Upper lobe of right lung (tissue), 1 donor: ENCODE data around the gene LPCAT2. TPM values are rescaled to one million over a fixed set of nuclear protein-coding genes. Genes with fewer than 3 reads are reported as not detected.

Experiments used
- ATAC-seq: fragments of 200-7000 bp; cut with Tn5 transposase; one replicate; pipeline ENCODE4 v1.9.1; 2020; ENCODE audit warnings: mild to moderate bottlenecking, moderate library complexity
- DNase-seq: peaks from one replicate; pipeline ENCODE4 v3.0.0-alpha.2; 2020
- H3K27ac ChIP-seq: fragments of 200-600 bp; one replicate; pipeline ENCODE4 v1.8.0; 2022
- H3K27me3 ChIP-seq: fragments of 200-600 bp; one replicate; pipeline ENCODE4 v1.8.0; 2022; ENCODE audit warnings: mild to moderate bottlenecking
- H3K36me3 ChIP-seq: fragments of 200-600 bp; one replicate; pipeline ENCODE4 v1.8.0; 2022
- H3K4me1 ChIP-seq: fragments of 200-600 bp; one replicate; pipeline ENCODE4 v1.8.0; 2022
- H3K4me3 ChIP-seq: fragments of 200-600 bp; one replicate; pipeline ENCODE4 v1.8.0; 2022; ENCODE audit warnings: mild to moderate bottlenecking
- H3K9me3 ChIP-seq: fragments of 200-600 bp; one replicate; pipeline ENCODE4 v1.8.0; 2022
- intact Hi-C: fragments of 100-400 bp; cut with DNase I; formaldehyde crosslinking; loops from one replicate; pipeline ENCODE4 v1.11.0; 2022
- total RNA-seq: library from RNA; stranded (reverse); fragmentation: NEBNext Ultra II Directional; extraction: Animal tissue kit (Norgen Biotek cat#: 25700); gene quantifications from one replicate; pipeline ENCODE4 v1.2.1, GENCODE V29; 2021
- TF ChIP-seq, protein P1 (sequence below): fragments of 200-600 bp; IDR thresholded peaks from one replicate; pipeline ENCODE4 v1.8.0; 2022; ENCODE audit warnings: antibody characterized with exemption
- donor health status: DM: no; HTN: yes; CAD: no; lungs with severe emphysema.

LPCAT2 gene
- total RNA-seq, 1 donor from 2014 or later: 32.8 TPM

DNA sequence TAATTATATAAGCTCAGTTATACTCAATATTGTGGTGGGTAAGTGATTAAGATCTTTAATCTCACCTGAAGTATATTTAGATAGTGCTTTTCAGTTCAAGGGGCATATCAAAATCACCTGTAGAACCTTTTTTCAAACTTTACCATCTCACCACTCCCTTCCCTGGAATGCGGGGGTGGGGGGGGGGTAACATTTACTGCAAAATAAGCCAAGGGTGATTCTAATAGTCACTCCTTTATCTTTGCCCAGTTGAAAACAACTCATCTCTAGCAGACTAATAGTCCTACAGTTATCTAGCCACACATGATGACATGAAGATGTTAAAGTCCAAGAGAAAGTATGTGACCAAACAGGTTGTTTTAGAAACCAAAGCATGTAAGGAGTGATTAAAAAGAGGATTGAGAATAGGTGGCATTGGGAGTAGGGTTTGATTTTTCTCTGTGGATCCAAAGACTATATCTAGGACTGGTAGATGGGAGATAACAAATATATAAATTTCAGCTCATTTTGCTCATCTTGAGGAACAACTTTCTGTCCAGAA, 21.5 kb downstream of the LPCAT2 start:
- no peak for ATAC-seq

DNA sequence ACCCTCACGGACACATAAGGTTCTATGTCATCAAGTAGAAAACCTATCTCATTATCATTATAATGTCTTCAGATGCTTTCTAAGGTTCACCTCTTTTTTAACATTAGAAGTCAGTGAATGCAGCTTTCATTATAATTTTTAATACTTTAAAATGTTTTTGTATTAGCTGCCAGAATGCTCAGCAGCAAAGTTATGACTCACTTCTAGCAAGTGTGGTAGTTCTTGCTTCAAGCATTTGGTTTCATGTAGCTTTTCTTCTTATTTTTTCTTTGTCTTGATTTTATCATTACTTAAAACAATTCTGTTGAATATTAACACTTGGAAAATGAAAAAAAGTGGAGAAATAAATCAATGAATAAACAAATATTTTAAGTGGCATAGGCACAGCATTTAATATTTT, 23.4 kb downstream of the LPCAT2 start:
- intact Hi-C loops: no loop called here
- DNase-seq: no peak
- TF ChIP-seq, protein P1, sequence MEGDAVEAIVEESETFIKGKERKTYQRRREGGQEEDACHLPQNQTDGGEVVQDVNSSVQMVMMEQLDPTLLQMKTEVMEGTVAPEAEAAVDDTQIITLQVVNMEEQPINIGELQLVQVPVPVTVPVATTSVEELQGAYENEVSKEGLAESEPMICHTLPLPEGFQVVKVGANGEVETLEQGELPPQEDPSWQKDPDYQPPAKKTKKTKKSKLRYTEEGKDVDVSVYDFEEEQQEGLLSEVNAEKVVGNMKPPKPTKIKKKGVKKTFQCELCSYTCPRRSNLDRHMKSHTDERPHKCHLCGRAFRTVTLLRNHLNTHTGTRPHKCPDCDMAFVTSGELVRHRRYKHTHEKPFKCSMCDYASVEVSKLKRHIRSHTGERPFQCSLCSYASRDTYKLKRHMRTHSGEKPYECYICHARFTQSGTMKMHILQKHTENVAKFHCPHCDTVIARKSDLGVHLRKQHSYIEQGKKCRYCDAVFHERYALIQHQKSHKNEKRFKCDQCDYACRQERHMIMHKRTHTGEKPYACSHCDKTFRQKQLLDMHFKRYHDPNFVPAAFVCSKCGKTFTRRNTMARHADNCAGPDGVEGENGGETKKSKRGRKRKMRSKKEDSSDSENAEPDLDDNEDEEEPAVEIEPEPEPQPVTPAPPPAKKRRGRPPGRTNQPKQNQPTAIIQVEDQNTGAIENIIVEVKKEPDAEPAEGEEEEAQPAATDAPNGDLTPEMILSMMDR: no peak

More for the DNA sequence above, 21.5 kb downstream of the LPCAT2 start:
- Histone ChIP-seq H3K4me3 (no peak overlapping the region), H3K36me3 (no peaks in the 10 kb centered on the region), H3K27ac (no peak overlapping the region), H3K4me1 (no peaks in the 10 kb centered on the region), H3K27me3 (no peaks in the 10 kb centered on the region), H3K9me3 (no peaks in the 10 kb centered on the region)
- TF ChIP-seq, protein P1: no peak
- DNase-seq: no peak
- intact Hi-C loops: no loop called here

DNA sequence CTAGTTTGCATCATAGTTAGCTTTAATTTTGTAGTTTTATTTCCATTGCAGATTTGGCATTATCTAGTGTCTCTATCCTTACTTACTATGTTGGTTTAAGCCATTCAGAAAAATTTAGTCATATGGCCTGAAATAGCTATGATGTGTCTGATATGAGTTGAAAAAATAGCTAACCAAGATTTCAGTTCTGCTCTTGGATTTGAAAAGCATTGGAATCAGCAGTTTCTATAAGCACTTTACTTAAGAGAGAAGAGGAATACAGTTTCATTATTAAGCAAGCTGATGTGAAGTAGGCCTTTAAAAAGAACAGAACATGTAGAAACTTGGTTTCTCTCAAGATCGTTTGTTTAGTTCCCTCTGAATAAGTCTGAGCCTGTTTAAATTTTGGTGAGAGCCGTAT, 25.9 kb downstream of the LPCAT2 start:
- Histone ChIP-seq H3K27me3 (no peaks in the 10 kb centered on the region), H3K36me3 (no peaks in the 10 kb centered on the region), H3K27ac (no peak overlapping the region), H3K9me3 (no peaks in the 10 kb centered on the region), H3K4me3 (no peak overlapping the region), H3K4me1 (no peaks in the 10 kb centered on the region)
- DNase-seq (no peak), ATAC-seq (peak; percentile 63)
- TF ChIP-seq, protein P1: no peak
- intact Hi-C loops: no loop called here

More for the DNA sequence above, 23.4 kb downstream of the LPCAT2 start:
- no peaks in the 10 kb centered on the region for H3K27me3 ChIP-seq
- no peak overlapping the region for H3K27ac ChIP-seq
- no peak for ATAC-seq
- no peaks in the 10 kb centered on the region for H3K36me3 ChIP-seq
- no peak overlapping the region for H3K4me3 ChIP-seq
- no peaks in the 10 kb centered on the region for H3K4me1 ChIP-seq
- H3K9me3 ChIP-seq: no peaks in the 10 kb centered on the region

DNA sequence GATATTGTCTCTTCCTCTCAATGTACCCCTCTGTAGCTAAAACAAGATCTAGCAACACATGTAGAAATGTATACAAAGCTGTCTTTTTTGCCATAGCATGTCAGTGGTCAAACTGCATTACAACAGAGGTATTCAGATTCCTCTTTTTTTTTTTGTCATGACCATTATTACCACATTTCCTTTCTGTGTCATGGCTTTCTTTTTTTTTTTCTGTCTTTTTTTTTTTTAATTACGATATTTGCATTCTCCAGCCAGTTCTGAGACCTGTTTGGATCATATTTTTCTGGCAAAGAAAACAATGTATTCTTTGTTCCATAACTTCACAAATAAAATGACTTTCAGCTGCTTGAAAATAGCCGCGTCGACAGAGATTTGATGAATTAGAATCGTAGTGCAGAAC, 30.2 kb downstream of the LPCAT2 start:
- ATAC-seq: no peak
- intact Hi-C loops: no loop called here
- Histone ChIP-seq H3K36me3 (no peaks in the 10 kb centered on the region), H3K27ac (no peak overlapping the region), H3K4me1 (no peaks in the 10 kb centered on the region), H3K9me3 (no peaks in the 10 kb centered on the region), H3K27me3 (no peaks in the 10 kb centered on the region), H3K4me3 (no peak overlapping the region)
- TF ChIP-seq, protein P1: no peak
- no peak for DNase-seq

DNA sequence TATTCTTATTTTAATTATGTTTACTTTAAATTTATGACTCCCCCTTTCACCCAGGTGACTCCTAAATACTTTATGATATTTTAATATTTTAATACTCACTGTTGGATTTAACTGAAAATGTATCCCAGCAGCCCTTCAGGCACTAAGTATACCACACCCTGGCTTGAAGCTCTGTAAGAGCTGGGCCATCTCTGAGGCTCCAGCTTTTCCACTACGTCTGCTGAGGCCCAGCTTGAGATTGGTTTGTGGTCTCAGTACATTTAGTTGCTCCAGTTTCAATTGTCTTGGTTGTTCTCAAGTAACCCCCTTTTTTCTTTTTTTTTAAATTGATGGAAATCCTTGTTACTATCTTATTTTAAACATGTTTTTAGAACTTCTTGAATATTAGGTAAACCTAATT, 30.6 kb downstream of the LPCAT2 start:
- no peak overlapping the region for H3K4me3 ChIP-seq
- ATAC-seq (no peak), DNase-seq (no peak)
- H3K36me3 ChIP-seq: no peaks in the 10 kb centered on the region
- TF ChIP-seq, protein P1: no peak
- H3K27me3 ChIP-seq: no peaks in the 10 kb centered on the region
- no peaks in the 10 kb centered on the region for H3K9me3 ChIP-seq
- no peaks in the 10 kb centered on the region for H3K4me1 ChIP-seq
- intact Hi-C loops: no loop called here
- no peak overlapping the region for H3K27ac ChIP-seq

DNA sequence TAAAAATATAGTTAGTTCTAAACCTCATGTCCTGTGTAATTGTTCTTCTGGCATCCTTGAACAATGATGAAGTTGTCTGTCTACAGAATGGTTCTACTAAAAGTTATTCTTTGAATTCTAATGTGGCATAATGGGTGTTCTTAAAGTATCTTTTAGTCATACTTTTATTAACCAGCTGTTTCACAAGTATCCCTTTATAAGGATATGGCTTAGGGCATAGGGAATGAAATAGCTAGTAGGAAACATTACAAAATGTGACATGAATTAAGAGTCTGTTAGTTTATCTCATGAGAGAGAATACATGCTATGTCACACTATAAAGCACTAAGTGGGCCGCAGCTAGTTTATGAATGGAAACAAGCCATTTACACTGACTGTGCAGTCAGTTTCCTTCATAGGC, 31.3 kb downstream of the LPCAT2 start:
- TF ChIP-seq, protein P1: no peak

More for the DNA sequence above, 31.3 kb downstream of the LPCAT2 start:
- no peaks in the 10 kb centered on the region for H3K9me3 ChIP-seq
- H3K27me3 ChIP-seq: no peaks in the 10 kb centered on the region
- H3K4me1 ChIP-seq: no peaks in the 10 kb centered on the region
- DNase-seq (no peak), ATAC-seq (no peak)
- intact Hi-C loops: no loop called here
- H3K4me3 ChIP-seq: no peak overlapping the region
- H3K27ac ChIP-seq: no peak overlapping the region
- no peaks in the 10 kb centered on the region for H3K36me3 ChIP-seq
